ENCODE measurements around the gene TMEM171.

DNA sequence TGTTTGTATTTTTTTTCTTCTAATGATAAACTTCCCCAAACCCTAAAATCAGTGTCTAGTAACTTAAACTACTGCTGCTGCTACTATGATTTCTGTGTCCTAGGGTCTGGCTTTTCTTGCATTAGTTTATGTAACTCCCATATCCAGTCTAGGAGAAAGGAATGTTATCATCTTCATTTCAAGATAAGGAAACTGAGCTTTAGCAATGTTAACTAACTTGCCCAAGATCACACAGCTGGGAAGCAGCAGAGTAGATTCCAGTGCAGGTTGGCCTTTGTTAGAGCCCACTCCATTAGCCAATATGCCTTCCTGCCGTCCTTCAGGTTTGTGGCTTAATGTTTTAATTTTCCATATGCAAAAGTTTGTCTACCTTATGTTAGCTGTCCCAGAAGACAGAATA lies 10.4 kb downstream of the TMEM171 start:
- TF ChIP-seq, protein P1, sequence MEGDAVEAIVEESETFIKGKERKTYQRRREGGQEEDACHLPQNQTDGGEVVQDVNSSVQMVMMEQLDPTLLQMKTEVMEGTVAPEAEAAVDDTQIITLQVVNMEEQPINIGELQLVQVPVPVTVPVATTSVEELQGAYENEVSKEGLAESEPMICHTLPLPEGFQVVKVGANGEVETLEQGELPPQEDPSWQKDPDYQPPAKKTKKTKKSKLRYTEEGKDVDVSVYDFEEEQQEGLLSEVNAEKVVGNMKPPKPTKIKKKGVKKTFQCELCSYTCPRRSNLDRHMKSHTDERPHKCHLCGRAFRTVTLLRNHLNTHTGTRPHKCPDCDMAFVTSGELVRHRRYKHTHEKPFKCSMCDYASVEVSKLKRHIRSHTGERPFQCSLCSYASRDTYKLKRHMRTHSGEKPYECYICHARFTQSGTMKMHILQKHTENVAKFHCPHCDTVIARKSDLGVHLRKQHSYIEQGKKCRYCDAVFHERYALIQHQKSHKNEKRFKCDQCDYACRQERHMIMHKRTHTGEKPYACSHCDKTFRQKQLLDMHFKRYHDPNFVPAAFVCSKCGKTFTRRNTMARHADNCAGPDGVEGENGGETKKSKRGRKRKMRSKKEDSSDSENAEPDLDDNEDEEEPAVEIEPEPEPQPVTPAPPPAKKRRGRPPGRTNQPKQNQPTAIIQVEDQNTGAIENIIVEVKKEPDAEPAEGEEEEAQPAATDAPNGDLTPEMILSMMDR (IDR thresholded peaks at IDR 0.05) = no peak
- TF ChIP-seq EZH2 (IDR thresholded peaks at IDR 0.05; ENCODE audit: borderline replicate concordance, insufficient read depth, low read depth, low read length, poor library complexity, severe bottlenecking) = no peak

Data from B cell (primary cell).